WTC11 (cell line): ENCODE data around the gene NEFH.

Experiments used
- CDX4 ChIP-seq: fragments of 250-450 bp; sonication (Bioruptor Pico); IDR thresholded peaks from 2 replicates; pipeline ENCODE4 v1.9.0; 2021; ENCODE audit warnings: moderate library complexity, mild to moderate bottlenecking, inconsistent platforms, borderline replicate concordance
- CTCF ChIP-seq: fragments of 200-600 bp; IDR thresholded peaks from 2 replicates; pipeline ENCODE4 v1.8.0; 2022; ENCODE audit warnings: antibody characterized with exemption
- E2F5 ChIP-seq: sonication (generic); formaldehyde crosslinking; IDR thresholded peaks from 2 replicates; pipeline ENCODE4 v1.8.1; 2022; ENCODE audit warnings: mild to moderate bottlenecking, moderate library complexity, missing genetic modification reagents
- ELF4 ChIP-seq: sonication (generic); formaldehyde crosslinking; IDR thresholded peaks from 2 replicates; pipeline ENCODE4 v1.8.1; 2022; ENCODE audit warnings: low read depth, mild to moderate bottlenecking, moderate library complexity, missing genetic modification reagents
- ESRRA ChIP-seq: sonication (generic); formaldehyde crosslinking; IDR thresholded peaks from 2 replicates; pipeline ENCODE4 v1.8.1; 2022; ENCODE audit warnings: mild to moderate bottlenecking, missing genetic modification reagents, borderline replicate concordance
- MXD4 ChIP-seq: fragments of 250-450 bp; sonication (Bioruptor Pico); IDR thresholded peaks from 2 replicates; pipeline ENCODE4 v1.8.0; 2021; ENCODE audit warnings: mild to moderate bottlenecking, moderate library complexity, borderline replicate concordance
- NR2C2 ChIP-seq: sonication (generic); formaldehyde crosslinking; IDR thresholded peaks from 2 replicates; pipeline ENCODE4 v1.8.0; 2022; ENCODE audit warnings: mild to moderate bottlenecking, missing genetic modification reagents
- USF2 ChIP-seq: sonication (generic); formaldehyde crosslinking; IDR thresholded peaks from 2 replicates; pipeline ENCODE4 v1.8.1; 2023; ENCODE audit warnings: mild to moderate bottlenecking, missing genetic modification reagents, moderate library complexity
- ZNF121 ChIP-seq: sonication (generic); formaldehyde crosslinking; IDR thresholded peaks from 2 replicates; pipeline ENCODE4 v1.8.0; 2023; ENCODE audit warnings: missing genetic modification reagents
- ZNF263 ChIP-seq: sonication (generic); formaldehyde crosslinking; IDR thresholded peaks from 2 replicates; pipeline ENCODE4 v1.8.1; 2022; ENCODE audit warnings: low read depth, mild to moderate bottlenecking, moderate library complexity, missing genetic modification reagents
- TF ChIP-seq, protein P1 (sequence below): sonication (generic); formaldehyde crosslinking; IDR thresholded peaks from 2 replicates; pipeline ENCODE4 v1.8.1; 2022; ENCODE audit warnings: mild to moderate bottlenecking, missing genetic modification reagents, moderate library complexity, borderline replicate concordance

- TF ChIP-seq ZNF121 (CRISPR knock-in tag) (no peak), CTCF (no peak), MXD4 (no peak), E2F5 (CRISPR knock-in tag) (no peak), ELF4 (CRISPR knock-in tag) (no peak), ESRRA (no peak), ZNF263 (no peak), NR2C2 (CRISPR knock-in tag) (no peak), USF2 (CRISPR knock-in tag) (no peak), CDX4 (CRISPR knock-in tag) (no peak)
- TF ChIP-seq, protein P1, sequence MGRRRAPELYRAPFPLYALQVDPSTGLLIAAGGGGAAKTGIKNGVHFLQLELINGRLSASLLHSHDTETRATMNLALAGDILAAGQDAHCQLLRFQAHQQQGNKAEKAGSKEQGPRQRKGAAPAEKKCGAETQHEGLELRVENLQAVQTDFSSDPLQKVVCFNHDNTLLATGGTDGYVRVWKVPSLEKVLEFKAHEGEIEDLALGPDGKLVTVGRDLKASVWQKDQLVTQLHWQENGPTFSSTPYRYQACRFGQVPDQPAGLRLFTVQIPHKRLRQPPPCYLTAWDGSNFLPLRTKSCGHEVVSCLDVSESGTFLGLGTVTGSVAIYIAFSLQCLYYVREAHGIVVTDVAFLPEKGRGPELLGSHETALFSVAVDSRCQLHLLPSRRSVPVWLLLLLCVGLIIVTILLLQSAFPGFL, result no peak
These were observed 23.8 kb upstream of the NEFH start for GRCh38 chr22:29456211-29456671.
